Gastroesophageal sphincter (tissue), 4 donors: ENCODE results near the gene OR10A2. TPM values are rescaled to one million over a fixed set of nuclear protein-coding genes. Genes with fewer than 3 reads are reported as not detected.

Experiments used
- ATAC-seq: fragments of 150-250 bp; one replicate; pipeline ENCODE4 v1.9.1; 2016; ENCODE audit warnings: mild to moderate bottlenecking, moderate library complexity
- H3K27ac ChIP-seq, 4 donors: fragments of 200-600 bp; sonication (generic) in 3 of 4; 1 replicate in 3 of 4; 2 replicates in 1 of 4; pipeline ENCODE4 v1.5.1; 2016 to 2019
- H3K27me3 ChIP-seq: fragments of 200-600 bp; sonication (generic); one replicate; pipeline ENCODE4 v1.5.1; 2019
- H3K36me3 ChIP-seq, 2 donors: fragments of 200-600 bp; sonication (generic); one replicate each; pipeline ENCODE4 v1.5.1; 2019; ENCODE audit warnings: control low read depth in 1 of 2
- H3K4me1 ChIP-seq, 3 donors: fragments of 200-600 bp; sonication (generic); 1 replicate in 2 of 3; 2 replicates in 1 of 3; pipeline ENCODE4 v1.5.1; 2016 to 2019; ENCODE audit warnings: control low read depth in 2 of 3
- H3K4me3 ChIP-seq, 2 donors: fragments of 200-600 bp; sonication (generic); one replicate each; pipeline ENCODE4 v1.5.1; 2019; ENCODE audit warnings: mild to moderate bottlenecking in 1 of 2, moderate library complexity in 1 of 2
- H3K9me3 ChIP-seq, 3 donors: fragments of 200-600 bp; sonication (generic); one replicate each; pipeline ENCODE4 v1.5.1; 2017 to 2019; ENCODE audit warnings: control low read depth in 2 of 3
- CTCF ChIP-seq, 4 experiments: fragments of 200-600 bp in 2 of 4; fragments of 450-650 bp in 2 of 4; sonication (generic) in 1 of 4; IDR thresholded peaks; one replicate each; pipeline ENCODE4 v1.5.1; 2017 to 2019; ENCODE audit warnings: antibody characterized with exemption in 4 of 4, mild to moderate bottlenecking in 2 of 4, moderate library complexity in 2 of 4
- EP300 ChIP-seq: sonication (generic); formaldehyde crosslinking; IDR thresholded peaks from one replicate; pipeline ENCODE4 v1.6.1; 2017; ENCODE audit warnings: antibody characterized with exemption, mild to moderate bottlenecking
- POLR2A ChIP-seq, 2 donors: fragments of 450-650 bp; IDR thresholded peaks; one replicate each; pipeline ENCODE4 v1.6.1; 2017; ENCODE audit warnings: antibody characterized with exemption in 2 of 2, mild to moderate bottlenecking in 2 of 2, moderate library complexity in 1 of 2
- POLR2AphosphoS5 ChIP-seq: sonication (generic); formaldehyde crosslinking; IDR thresholded peaks from one replicate; pipeline ENCODE4 v1.6.1; 2017; ENCODE audit warnings: antibody characterized with exemption
- WGBS, 2 donors: methylation state at CpG; one replicate each; pipeline ENCODE4 v1.1.5; 2018; ENCODE audit warnings: low coverage in 1 of 2; 5-methylcytosine and 5-hydroxymethylcytosine counted together
- total RNA-seq, 4 donors: library from RNA; depleted of rRNA; stranded (reverse); fragments of >200 nt; gene quantifications; one replicate each; pipeline ENCODE4 v1.1.0, GENCODE V29; 2016

Gene OR10A2
- total RNA-seq, 4 donors from 2014 or later, result 0.12 TPM; not detected in 3

- Histone ChIP-seq H3K9me3 (no peaks in the 10 kb centered on the region), H3K27me3 (no peaks in the 10 kb centered on the region), H3K4me1 (no peaks in the 10 kb centered on the region), H3K36me3 (no peaks in the 10 kb centered on the region), H3K27ac (no peak overlapping the region), H3K4me3 (no peak overlapping the region)
- no peak for ATAC-seq
- TF ChIP-seq EP300 (no peak), POLR2A (IDR thresholded peaks at IDR 0.05) (no peak)
- 71 to 77% methylated on average over 7 of the region's 7 CpGs for WGBS, 2 donors
These were observed 37.6 kb upstream of the OR10A2 start for GRCh38 chr11:6825231-6825744.

- no peak for TF ChIP-seq POLR2AphosphoS5
- no peak for TF ChIP-seq CTCF (IDR thresholded peaks at IDR 0.05)
- TF ChIP-seq EP300, result no peak
- TF ChIP-seq POLR2A (IDR thresholded peaks at IDR 0.05), result no peak
- no peaks in the 10 kb centered on the region for H3K27me3 ChIP-seq
- 56 to 80% methylated on average over 1 of the region's 1 CpG for WGBS, 2 donors
These were observed 34.8 kb upstream of the OR10A2 start for GRCh38 chr11:6828103-6828502.

GRCh38 chr11:6833356-6833755 is 29.5 kb upstream of the OR10A2 start:
- H3K36me3 ChIP-seq, result no peaks in the 10 kb centered on the region
- TF ChIP-seq EP300, result no peak
- TF ChIP-seq POLR2A (IDR thresholded peaks at IDR 0.05), result no peak
- TF ChIP-seq CTCF (IDR thresholded peaks at IDR 0.05), result no peak
- no peak for TF ChIP-seq POLR2AphosphoS5
- no peaks in the 10 kb centered on the region for H3K9me3 ChIP-seq
- peaks cover 3% of the 10 kb centered on the region for H3K27me3 ChIP-seq
- 67% methylated on average over 4 to 6 of the region's 6 CpGs for WGBS, 2 donors
- ATAC-seq, result no peak
- no peaks in the 10 kb centered on the region for H3K4me1 ChIP-seq
- no peak overlapping the region for H3K4me3 ChIP-seq
- H3K27ac ChIP-seq, result no peak overlapping the region

More at GRCh38 chr11:6828103-6828502, 34.8 kb upstream of the OR10A2 start:
- Histone ChIP-seq H3K9me3 (no peaks in the 10 kb centered on the region), H3K4me1 (no peaks in the 10 kb centered on the region), H3K27ac (no peak overlapping the region), H3K4me3 (no peak overlapping the region), H3K36me3 (no peaks in the 10 kb centered on the region)
- no peak for ATAC-seq

GRCh38 chr11:6834021-6834420 is 28.8 kb upstream of the OR10A2 start:
- Histone ChIP-seq H3K27ac (no peak overlapping the region), H3K27me3 (peaks cover 3% of the 10 kb centered on the region), H3K36me3 (no peaks in the 10 kb centered on the region), H3K4me3 (no peak overlapping the region), H3K4me1 (no peaks in the 10 kb centered on the region), H3K9me3 (no peaks in the 10 kb centered on the region)
- WGBS, 2 donors, result 60 to 82% methylated on average over 1 of the region's 1 CpG
- no peak for ATAC-seq
- TF ChIP-seq EP300, result no peak
- TF ChIP-seq POLR2A (IDR thresholded peaks at IDR 0.05), result no peak

GRCh38 chr11:6841694-6842093 is 21.2 kb upstream of the OR10A2 start:
- no peak for ATAC-seq
- no peaks in the 10 kb centered on the region for H3K36me3 ChIP-seq
- H3K27ac ChIP-seq, result no peak overlapping the region

More at GRCh38 chr11:6841694-6842093, 21.2 kb upstream of the OR10A2 start:
- Histone ChIP-seq H3K4me1 (no peaks in the 10 kb centered on the region), H3K27me3 (no peaks in the 10 kb centered on the region), H3K9me3 (peaks cover 0 to 9% (median 0%) of the 10 kb centered on the region in 3 donors), H3K4me3 (no peak overlapping the region)
- no peak for TF ChIP-seq POLR2A (IDR thresholded peaks at IDR 0.05)
- no peak for TF ChIP-seq CTCF (IDR thresholded peaks at IDR 0.05)
- TF ChIP-seq POLR2AphosphoS5, result no peak
- no peak for TF ChIP-seq EP300
